NOMO-1 treated with DMSO at 0.1 percent for 48 hours (cell line): ENCODE data around the gene LLCFC1.

Experiments used
- DNase-seq: peaks from one replicate; lab custom pipeline; 2025; ENCODE audit not compliant: unreplicated experiment; lab: John Stamatoyannopoulos, UW

LLCFC1 gene

GRCh38 chr7:142983825-142984224 lies 44.5 kb downstream of the LLCFC1 start:
- no peak for DNase-seq

- DNase-seq: no peak
Observed at GRCh38 chr7:142984297-142984696, 45.0 kb downstream of the LLCFC1 start.
